Tibial nerve (tissue), 4 donors: ENCODE results near the gene KLHDC4.
"Not testable (repeated sequence)": the region's sequence is repeated elsewhere in the genome, so short reads cannot be mapped to it uniquely, and the experiment has no call there.

Experiments used
- CTCF ChIP-seq, 5 experiments: fragments of 200-600 bp in 3 of 5; fragments of 450-650 bp in 2 of 5; sonication (generic) in 3 of 5; IDR thresholded peaks; one replicate each; pipeline ENCODE4 v1.5.1; 2016 to 2019; ENCODE audit warnings: antibody characterized with exemption in 5 of 5, mild to moderate bottlenecking in 3 of 5, moderate library complexity in 2 of 5
- EP300 ChIP-seq, 2 donors: sonication (generic); formaldehyde crosslinking; IDR thresholded peaks; one replicate each; pipeline ENCODE4 v1.6.1; 2017; ENCODE audit warnings: antibody characterized with exemption in 2 of 2, mild to moderate bottlenecking in 1 of 2
- POLR2A ChIP-seq, 2 donors: fragments of 450-650 bp; IDR thresholded peaks; one replicate each; pipeline ENCODE4 v1.6.1; 2017; ENCODE audit warnings: antibody characterized with exemption in 2 of 2, mild to moderate bottlenecking in 2 of 2, moderate library complexity in 2 of 2

- TF ChIP-seq POLR2A, CTCF, EP300 (IDR thresholded peaks at IDR 0.05): not testable (repeated sequence)
Observed at GRCh38 chr16:87767456-87767855, 1.7 kb upstream of the KLHDC4 start.
